Measurements from ENCODE around the gene SPACA5B. TPM values are rescaled to one million over a fixed set of nuclear protein-coding genes. Genes with fewer than 3 reads are reported as not detected.

The SPACA5B gene
- not detected in 2 replicates for total RNA-seq

DNA sequence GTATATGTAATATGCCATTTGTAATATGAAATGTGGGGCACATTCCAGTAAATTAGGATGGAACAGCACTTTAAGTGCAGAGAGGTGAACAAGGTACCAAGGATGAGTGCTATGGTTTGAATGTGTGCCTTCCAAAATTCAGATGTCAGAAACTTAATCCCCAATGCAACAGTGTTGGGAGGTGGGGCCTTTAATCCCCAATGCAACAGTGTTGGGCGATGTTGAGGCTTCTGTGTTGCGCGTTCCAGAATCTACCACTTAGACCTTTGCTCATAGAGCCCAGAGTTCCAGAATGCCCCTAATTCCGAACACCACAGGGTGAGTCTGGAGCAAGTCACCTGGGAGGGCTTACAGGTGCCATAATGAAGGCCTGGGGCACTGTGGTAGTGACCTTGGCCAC, at the start of gene SPACA5B:
SPACA5B (plus strand) TSS at position 301 of the 400 bp plus-strand sequence; CDS start at position 363, 62 bp downstream.

Other genes starting within 250 kb of the SPACA5B start
- gene ZNF182, start 126.6 kb upstream of the SPACA5B start, total RNA-seq: 1.1 and 1.2 TPM in 2 replicates
- gene SPACA5, start 123.6 kb upstream of the SPACA5B start, total RNA-seq: not detected in 2 replicates
- 1.4 and 4.8 TPM in 2 replicates for gene ZNF630, start 59.0 kb upstream of the SPACA5B start, total RNA-seq
- not detected in 2 replicates for gene SSX5, start 66.2 kb downstream of the SPACA5B start, total RNA-seq
- not detected in 2 replicates for gene SSX1, start 124.8 kb downstream of the SPACA5B start, total RNA-seq
- gene SSX3, start 226.1 kb downstream of the SPACA5B start, total RNA-seq: not detected in 2 replicates